Small intestine (tissue), 7 donors: Measurements from ENCODE around the gene SYNGR4. TPM values are rescaled to one million over a fixed set of nuclear protein-coding genes. Genes with fewer than 3 reads are reported as not detected.
"Not testable (repeated sequence)": the region's sequence is repeated elsewhere in the genome, so short reads cannot be mapped to it uniquely, and the experiment has no call there.

ENCODE experiments used
- DNase-seq, 2 donors: peaks; one replicate each; pipeline versions ENCODE4 v3.0.0 to v3.0.0-alpha.2; 2013
- FAIRE-seq: peaks from 2 replicates; lab custom pipeline; 2012; peaks lifted over from hg19 to GRCh38; lab: Jason Lieb, UNC
- H3K27ac ChIP-seq, 3 donors: one replicate each; pipeline ENCODE4 v1.5.1; 2013; ENCODE audit warnings: low read length in 2 of 3, mild to moderate bottlenecking in 2 of 3, control low read depth in 1 of 3, inconsistent platforms in 1 of 3, low read depth in 1 of 3, moderate library complexity in 1 of 3
- H3K27me3 ChIP-seq, 3 donors: one replicate each; pipeline ENCODE4 v1.6.1; 2013; ENCODE audit warnings: low read length in 3 of 3, inconsistent platforms in 1 of 3; ENCODE audit not compliant: control insufficient read depth in 3 of 3, insufficient read depth in 3 of 3
- H3K36me3 ChIP-seq, 3 donors: one replicate each; pipeline ENCODE4 v1.6.1; 2013; ENCODE audit warnings: low read length in 3 of 3, inconsistent platforms in 1 of 3, low read depth in 1 of 3, mild to moderate bottlenecking in 1 of 3, moderate library complexity in 1 of 3; ENCODE audit not compliant: control insufficient read depth in 3 of 3, insufficient read depth in 2 of 3
- H3K4me1 ChIP-seq, 3 donors: one replicate each; pipeline ENCODE4 v1.6.1; 2013; ENCODE audit warnings: low read length in 2 of 3, inconsistent platforms in 1 of 3, low read depth in 1 of 3, mild to moderate bottlenecking in 1 of 3, moderate library complexity in 1 of 3; ENCODE audit not compliant: control insufficient read depth in 3 of 3, insufficient read depth in 2 of 3
- H3K4me3 ChIP-seq, 3 donors: one replicate each; pipeline ENCODE4 v1.5.1; 2013; ENCODE audit warnings: low read length in 3 of 3, control low read depth in 1 of 3, inconsistent platforms in 1 of 3, low read depth in 1 of 3, mild to moderate bottlenecking in 1 of 3, moderate library complexity in 1 of 3
- H3K9me3 ChIP-seq, 2 donors: one replicate each; pipeline ENCODE4 v1.6.1; 2013; ENCODE audit warnings: low read depth in 1 of 2, low read length in 1 of 2; ENCODE audit not compliant: control insufficient read depth in 2 of 2, insufficient read depth in 1 of 2
- WGBS, 3 donors: extraction: QIAGEN DNeasy Blood & Tissue Kit; methylation state at CpG; one replicate each; pipeline ENCODE4 v1.1.7; 2013; 5-methylcytosine and 5-hydroxymethylcytosine counted together
- polyA plus RNA-seq, 4 donors: library from polyadenylated mRNA; stranded (reverse) in 3 of 4; unstranded in 1 of 4; fragments of 200-250 nt in 3 of 4; fragments of 120-200 nt in 1 of 4; gene quantifications; one replicate each; pipeline versions ENCODE4 v1.2.1 to v1.2.3, GENCODE V29; 2013
- donor health status: healthy with polysubstance abuse.
- donor health status: control.
- donor health status: control.
- donor health status: Bipolar disorder and iron deficiency.
- donor health status: healthy.

SYNGR4 gene
- polyA plus RNA-seq, 4 donors: 0.06 to 0.15 TPM; not detected in 2

DNA sequence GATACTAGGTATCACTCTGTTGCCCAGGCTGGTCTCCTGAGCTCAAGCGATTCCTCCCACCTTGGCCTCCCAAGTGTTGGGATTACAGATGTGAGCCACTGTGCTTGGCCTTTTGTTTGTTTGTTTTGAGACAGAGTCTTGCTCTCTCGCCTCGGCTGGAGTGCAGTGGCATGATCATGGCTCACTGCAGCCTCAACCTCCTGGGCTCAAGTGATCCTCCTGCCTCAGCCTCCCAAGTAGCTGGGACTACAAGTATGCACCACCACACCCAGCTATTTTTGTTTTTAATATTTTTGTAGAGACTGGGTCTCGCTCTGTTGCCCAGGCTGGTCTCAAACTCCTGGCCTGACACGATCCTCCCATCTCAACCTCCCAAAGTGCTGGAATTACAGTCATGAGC, 7.6 kb downstream of the SYNGR4 start:
- not testable (repeated sequence) for H3K4me3 ChIP-seq, H3K9me3 ChIP-seq, H3K27me3 ChIP-seq, H3K27ac ChIP-seq, H3K36me3 ChIP-seq, DNase-seq, FAIRE-seq
- 90 to 94% (median 92%) methylated on average over 5 of the region's 5 CpGs for WGBS, 3 donors
- peaks cover 4 to 20% (median 4%) of the 10 kb centered on the region in 3 donors for H3K4me1 ChIP-seq

GRCh38 chr19:48372904-48373303, 8.7 kb downstream of the SYNGR4 start:
- Histone ChIP-seq H3K9me3 (no peaks in the 10 kb centered on the region), H3K27ac (no peak overlapping the region), H3K4me1 (peaks cover 0 to 14% (median 1%) of the 10 kb centered on the region in 3 donors), H3K4me3 (no peak overlapping the region), H3K36me3 (no peaks in the 10 kb centered on the region), H3K27me3 (no peaks in the 10 kb centered on the region)
- 23 to 54% (median 30%) methylated on average over 4 of the region's 4 CpGs for whole genome bisulfite sequencing, 3 donors
- DNase-seq: no peak
- no peak for FAIRE-seq

GRCh38 chr19:48373567-48373966, 9.4 kb downstream of the SYNGR4 start:
- H3K27me3 ChIP-seq: no peaks in the 10 kb centered on the region
- no peak overlapping the region for H3K27ac ChIP-seq
- no peaks in the 10 kb centered on the region for H3K9me3 ChIP-seq
- no peak for DNase-seq
- peaks cover 0 to 8% (median 0%) of the 10 kb centered on the region in 3 donors for H3K4me1 ChIP-seq
- H3K36me3 ChIP-seq: no peaks in the 10 kb centered on the region
- WGBS, 3 donors: 90 to 94% (median 94%) methylated on average over 11 of the region's 11 CpGs
- no peak overlapping the region for H3K4me3 ChIP-seq
- FAIRE-seq: no peak

- peaks cover 5 to 29% (median 10%) of the 10 kb centered on the region in 3 donors for H3K36me3 ChIP-seq
- H3K27me3 ChIP-seq: no peaks in the 10 kb centered on the region
- DNase-seq (no peak), FAIRE-seq (no peak)
- 87 to 91% (median 90%) methylated on average over 10 of the region's 10 CpGs for WGBS, 3 donors
- no peaks in the 10 kb centered on the region for H3K9me3 ChIP-seq
- no peak overlapping the region for H3K27ac ChIP-seq
- no peak overlapping the region for H3K4me3 ChIP-seq
- no peaks in the 10 kb centered on the region for H3K4me1 ChIP-seq
Observed at GRCh38 chr19:48378194-48378570, 14.0 kb downstream of the SYNGR4 start.

DNA sequence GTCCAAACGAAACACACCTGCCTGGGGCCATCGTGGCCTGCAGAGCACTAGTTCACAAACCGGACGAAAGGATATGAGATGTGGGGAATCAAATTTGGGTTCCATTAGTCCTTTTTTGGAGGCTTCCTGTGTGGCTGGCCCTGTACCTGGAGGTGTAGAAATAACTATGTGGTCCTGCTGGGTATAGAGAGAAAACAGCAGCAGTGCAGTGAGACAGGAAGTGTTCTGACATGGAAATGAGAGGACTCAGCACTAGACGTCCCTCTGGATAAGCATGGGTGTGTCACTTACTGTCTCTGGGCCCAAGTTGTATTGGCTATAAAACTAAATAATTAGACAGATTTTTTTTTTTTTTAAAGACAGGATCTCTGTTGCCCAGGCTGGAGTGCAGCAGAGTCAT, 14.9 kb downstream of the SYNGR4 start:
- H3K9me3 ChIP-seq: no peaks in the 10 kb centered on the region
- no peak for FAIRE-seq
- H3K27ac ChIP-seq: no peak overlapping the region
- no peak overlapping the region for H3K4me3 ChIP-seq
- H3K4me1 ChIP-seq: no peaks in the 10 kb centered on the region
- peaks cover 12 to 38% (median 13%) of the 10 kb centered on the region in 3 donors for H3K36me3 ChIP-seq
- no peaks in the 10 kb centered on the region for H3K27me3 ChIP-seq
- 70 to 75% (median 73%) methylated on average over 5 of the region's 5 CpGs for WGBS, 3 donors
- peak in 1 of 2 donors; percentile 38 for DNase-seq

- no peak overlapping the region for H3K27ac ChIP-seq
- 85 to 89% (median 87%) methylated on average over 11 of the region's 11 CpGs for WGBS, 3 donors
- H3K27me3 ChIP-seq: no peaks in the 10 kb centered on the region
- DNase-seq (no peak), FAIRE-seq (no peak)
- H3K36me3 ChIP-seq: peaks cover 23 to 61% (median 25%) of the 10 kb centered on the region in 3 donors
- H3K4me1 ChIP-seq: no peaks in the 10 kb centered on the region
- no peaks in the 10 kb centered on the region for H3K9me3 ChIP-seq
- no peak overlapping the region for H3K4me3 ChIP-seq
Observed at GRCh38 chr19:48381178-48381950, 17.2 kb downstream of the SYNGR4 start.

DNA sequence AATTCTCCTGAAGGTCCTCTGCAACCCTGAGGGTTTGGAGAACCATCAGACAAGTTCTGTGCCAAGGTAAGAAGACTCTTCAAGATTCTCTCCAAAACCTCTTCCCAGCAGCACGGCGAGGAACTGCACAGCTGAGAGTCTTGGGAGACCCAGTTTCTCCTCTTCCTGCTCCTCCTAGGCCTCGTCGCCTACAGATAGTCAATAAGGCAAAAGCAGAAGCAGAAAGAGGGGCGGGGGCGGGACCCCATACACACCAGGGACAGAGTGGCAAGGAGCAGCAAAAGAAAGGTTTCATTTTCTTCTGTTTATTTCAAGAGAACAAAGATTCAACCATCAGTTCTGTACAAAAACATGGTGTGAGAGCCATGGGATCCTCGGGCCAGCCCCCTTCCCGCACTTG, 18.1 kb downstream of the SYNGR4 start:
- no peak overlapping the region for H3K4me3 ChIP-seq
- no peaks in the 10 kb centered on the region for H3K4me1 ChIP-seq
- 94 to 98% (median 96%) methylated on average over 8 of the region's 8 CpGs for WGBS, 3 donors
- DNase-seq (no peak), FAIRE-seq (no peak)
- no peak overlapping the region for H3K27ac ChIP-seq
- no peaks in the 10 kb centered on the region for H3K27me3 ChIP-seq
- no peaks in the 10 kb centered on the region for H3K9me3 ChIP-seq
- H3K36me3 ChIP-seq: peaks cover 25 to 70% (median 26%) of the 10 kb centered on the region in 3 donors

GRCh38 chr19:48385461-48386087, 21.4 kb downstream of the SYNGR4 start:
- WGBS, 3 donors: 84 to 87% (median 87%) methylated on average over 7 of the region's 7 CpGs
- FAIRE-seq: no peak
- no peak for DNase-seq
- H3K27me3 ChIP-seq: no peaks in the 10 kb centered on the region
- peaks cover 0 to 6% (median 5%) of the 10 kb centered on the region in 3 donors for H3K4me1 ChIP-seq
- no peak overlapping the region for H3K4me3 ChIP-seq
- H3K36me3 ChIP-seq: peaks cover 25 to 82% (median 28%) of the 10 kb centered on the region in 3 donors
- H3K27ac ChIP-seq: no peak overlapping the region
- H3K9me3 ChIP-seq: no peaks in the 10 kb centered on the region
